IMR-90 (cell line): Measurements from ENCODE around the gene SIPA1L3. TPM values are rescaled to one million over a fixed set of nuclear protein-coding genes. Genes with fewer than 3 reads are reported as not detected.
A peak's percentile ranks its signal among the peaks of the same experiment; 100 is the strongest.

ENCODE experiments used
- ATAC-seq: fragments of 200-7000 bp; cut with Tn5 transposase; 2 replicates; pipeline ENCODE4 v1.9.1; 2020; ENCODE audit warnings: low read depth, mild to moderate bottlenecking, moderate library complexity
- BruUV-seq: library from RNA; stranded (reverse); fragments of 400-500 nt; replicated peaks from 2 replicates; lab custom pipeline; 2021; lab: Mats Ljungman, UMichigan
- CTCF ChIA-PET: fragments of 300-600 bp; formaldehyde crosslinking; extraction: SDS; loops from one replicate; lab custom pipeline; 2021; ENCODE audit warnings: antibody characterized with exemption; lab: Yijun Ruan, JAX
- POLR2A ChIA-PET: fragments of 300-600 bp; sonication (Branson Sonifier 250); formaldehyde crosslinking; loops from one replicate; lab custom pipeline; 2022; ENCODE audit warnings: antibody characterized with exemption; ENCODE audit not compliant: unreplicated experiment; lab: Charles Lee
- DNase-seq: peaks from one replicate; pipeline ENCODE4 v3.0.0; 2013
- H2AFZ ChIP-seq: replicated peaks from 2 replicates; pipeline ENCODE3; 2013; ENCODE audit warnings: low read length, mild to moderate bottlenecking; ENCODE audit not compliant: poor library complexity
- H2AK5ac ChIP-seq: 2 replicates; pipeline ENCODE4 v1.6.1; 2013; ENCODE audit warnings: low read depth, low read length, inconsistent platforms
- H2AK9ac ChIP-seq: replicated peaks from 2 replicates; pipeline ENCODE3; 2013; ENCODE audit warnings: mild to moderate bottlenecking, low read depth, low read length, moderate library complexity; ENCODE audit not compliant: poor library complexity
- H2BK120ac ChIP-seq: 2 replicates; pipeline ENCODE4 v1.6.1; 2013; ENCODE audit warnings: low read depth, low read length, inconsistent platforms
- H2BK15ac ChIP-seq: 3 replicates; pipeline ENCODE4 v1.6.1; 2013; ENCODE audit warnings: low read depth, low read length, inconsistent platforms
- H2BK20ac ChIP-seq: 2 replicates; pipeline ENCODE4 v1.6.1; 2013; ENCODE audit warnings: low read depth, mild to moderate bottlenecking, inconsistent platforms, low read length, moderate library complexity
- H2BK5ac ChIP-seq: 2 replicates; pipeline ENCODE4 v1.6.1; 2013; ENCODE audit warnings: mild to moderate bottlenecking, low read depth, low read length, inconsistent platforms; ENCODE audit not compliant: poor library complexity, severe bottlenecking
- H3K14ac ChIP-seq: replicated peaks from 2 replicates; pipeline ENCODE4 v1.6.1; 2013; ENCODE audit warnings: low read depth, low read length, inconsistent platforms
- H3K18ac ChIP-seq: 2 replicates; pipeline ENCODE4 v1.6.1; 2013; ENCODE audit warnings: low read depth, low read length, control low read depth
- H3K23ac ChIP-seq: 2 replicates; pipeline ENCODE4 v1.6.1; 2013; ENCODE audit warnings: low read depth, low read length, inconsistent platforms
- H3K27ac ChIP-seq: 2 replicates; pipeline ENCODE4 v1.5.1; 2013; ENCODE audit warnings: mild to moderate bottlenecking, control low read depth, low read length; ENCODE audit not compliant: insufficient read depth
- H3K27me3 ChIP-seq: 2 replicates; pipeline ENCODE4 v1.6.1; 2013; ENCODE audit warnings: low read length; ENCODE audit not compliant: control insufficient read depth, insufficient read depth
- H3K36me3 ChIP-seq: 2 replicates; pipeline ENCODE4 v1.6.1; 2013; ENCODE audit warnings: low read length, mixed read lengths; ENCODE audit not compliant: control insufficient read depth, insufficient read depth
- H3K4ac ChIP-seq: 2 replicates; pipeline ENCODE4 v1.6.1; 2013; ENCODE audit warnings: low read depth, low read length, inconsistent platforms
- H3K4me1 ChIP-seq: 2 replicates; pipeline ENCODE4 v1.6.1; 2013; ENCODE audit warnings: low read length, mixed read lengths; ENCODE audit not compliant: control insufficient read depth, insufficient read depth
- H3K4me2 ChIP-seq: 2 replicates; pipeline ENCODE4 v1.6.1; 2013; ENCODE audit warnings: low read depth, mild to moderate bottlenecking, control low read depth, low read length, moderate library complexity
- H3K4me3 ChIP-seq: 2 replicates; pipeline ENCODE4 v1.5.1; 2013; ENCODE audit warnings: low read depth, mild to moderate bottlenecking, control low read depth, low read length, moderate library complexity; ENCODE audit not compliant: insufficient read depth
- H3K56ac ChIP-seq: 2 replicates; pipeline ENCODE4 v1.6.1; 2013; ENCODE audit warnings: low read length, inconsistent platforms; ENCODE audit not compliant: insufficient read depth; ENCODE audit errors: extremely low read depth
- H3K79me1 ChIP-seq, 2 experiments: 2 replicates each; pipeline ENCODE4 v1.6.1; 2013; ENCODE audit warnings: low read length in 2 of 2, inconsistent platforms in 1 of 2, low read depth in 1 of 2
- H3K9ac ChIP-seq: 2 replicates; pipeline ENCODE4 v1.6.1; 2013; ENCODE audit warnings: low read depth, low read length, control low read depth
- H3K9me1 ChIP-seq: 2 replicates; pipeline ENCODE4 v1.6.1; 2013; ENCODE audit warnings: low read length, inconsistent platforms; ENCODE audit not compliant: insufficient read depth
- H3K9me3 ChIP-seq: 2 replicates; pipeline ENCODE4 v1.6.1; 2013; ENCODE audit warnings: low read length; ENCODE audit not compliant: control insufficient read depth, insufficient read depth
- H4K20me1 ChIP-seq: 2 replicates; pipeline ENCODE4 v1.6.1; 2013; ENCODE audit warnings: low read length, inconsistent platforms; ENCODE audit not compliant: insufficient read depth
- H4K5ac ChIP-seq: 2 replicates; pipeline ENCODE4 v1.6.1; 2013; ENCODE audit warnings: mild to moderate bottlenecking, low read depth, low read length, control low read depth
- H4K8ac ChIP-seq, 2 experiments: 2 replicates each; pipeline ENCODE4 v1.6.1; 2013; ENCODE audit warnings: low read depth in 2 of 2, low read length in 2 of 2, control low read depth in 1 of 2, inconsistent platforms in 1 of 2
- H4K91ac ChIP-seq: 2 replicates; pipeline ENCODE4 v1.6.1; 2013; ENCODE audit warnings: low read depth, low read length, inconsistent platforms; ENCODE audit not compliant: insufficient read depth
- ELK1 ChIP-seq: fragments of 150-350 bp; IDR thresholded peaks from 2 replicates; pipeline ENCODE4 v1.6.1; 2016; ENCODE audit warnings: low read depth, mild to moderate bottlenecking, low read length, moderate library complexity, borderline replicate concordance
- POLR2A ChIP-seq: IDR thresholded peaks from 2 replicates; pipeline ENCODE4 v1.6.1; 2012; ENCODE audit warnings: mild to moderate bottlenecking, low read depth, low read length
- RFX5 ChIP-seq: IDR thresholded peaks from 2 replicates; pipeline ENCODE4 v1.8.0; 2012; ENCODE audit warnings: low read depth, mild to moderate bottlenecking, low read length, moderate library complexity
- WGBS, 2 experiments: methylation state at CpG; one replicate each; pipeline versions ENCODE4 v1.1.5 to v1.1.7; 2013; ENCODE audit warnings: missing lambda C conversion rate in 2 of 2; ENCODE audit not compliant: insufficient read length in 1 of 2; ENCODE audit errors: extremely low coverage in 2 of 2; 5-methylcytosine and 5-hydroxymethylcytosine counted together
- dilution Hi-C: fragments of 300-500 bp; cut with HindIII; formaldehyde crosslinking; loops from one replicate; pipeline ENCODE4 v1.14.3; 2018; ENCODE audit warnings: low sequenced_read_pairs; ENCODE audit not compliant: unreplicated experiment
- in situ Hi-C: fragments of 300-500 bp; cut with MboI; formaldehyde crosslinking; loops from 3 replicates; pipeline ENCODE4 v1.14.3; 2019; ENCODE audit warnings: low sequenced_read_pairs, inconsistent platforms, mixed read lengths
- intact Hi-C: fragments of 100-400 bp; cut with micrococcal nuclease; formaldehyde crosslinking; loops from 2 replicates; pipeline ENCODE4 v1.10.0; 2022
- polyA plus RNA-seq, 3 experiments: library from polyadenylated mRNA; depleted of rRNA; stranded (reverse); fragments of >200 nt; gene quantifications; 2 replicates each; pipeline ENCODE4 v1.2.3, GENCODE V29; 2012; ENCODE audit warnings: low replicate concordance in 1 of 3
- total RNA-seq: library from RNA; depleted of rRNA; stranded (reverse); fragments of >200 nt; gene quantifications from 2 replicates; pipeline ENCODE4 v1.2.3, GENCODE V29; 2012

SIPA1L3 gene
- total and polyA plus RNA-seq, 2 of the 4 experiments (the other 2 are of a cell fraction), result 4.1 to 9.4 TPM

DNA sequence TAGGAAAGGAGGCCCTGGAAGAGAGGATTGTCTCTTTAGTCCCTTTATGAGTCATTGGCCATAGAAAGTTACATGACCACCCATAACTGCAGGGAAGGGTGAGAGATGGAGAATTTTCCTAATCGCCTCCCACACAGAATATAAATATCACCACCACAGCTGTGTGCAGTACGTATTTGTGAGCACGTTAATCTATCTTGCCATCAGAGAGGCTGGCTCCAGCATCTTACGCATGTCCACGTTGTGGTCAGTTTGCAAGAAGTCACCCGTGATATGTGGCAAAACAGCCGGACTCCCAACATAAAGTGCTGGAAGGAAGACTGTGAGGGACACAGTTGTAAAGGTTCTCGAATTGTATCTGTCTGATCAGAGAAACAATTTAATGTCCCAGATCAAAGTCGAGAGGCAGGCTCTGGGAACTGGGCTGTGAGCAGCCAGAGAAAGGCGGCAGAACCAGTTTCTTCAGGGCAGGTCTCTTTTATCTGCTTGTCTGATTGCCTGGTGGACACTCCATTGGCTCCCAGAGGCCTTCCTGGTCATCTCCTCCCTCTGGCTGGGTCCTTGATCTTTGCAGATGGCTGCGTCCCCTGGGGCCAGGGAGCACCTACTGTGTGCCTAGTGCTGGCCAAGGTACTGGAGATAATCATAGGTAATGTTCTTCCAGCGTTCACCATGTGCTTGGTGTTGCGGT lies 74.9 kb downstream of the SIPA1L3 start (continued):
- TF ChIP-seq ELK1, result no peak

GRCh38 chr19:37982655-37983054 lies 75.6 kb downstream of the SIPA1L3 start:
- Histone ChIP-seq H2BK120ac (peak overlapping the region; percentile 94), H3K9ac (no peak overlapping the region), H3K27me3 (no peaks in the 10 kb centered on the region), H4K91ac (peak overlapping the region; percentile 60; the same call in 1 of the 2 replicates), H3K36me3 (no peaks in the 10 kb centered on the region), H3K79me1 (peaks cover 59 to 96% of the 10 kb centered on the region in 2 experiments), H4K5ac (no peak overlapping the region), H3K4me1 (peaks cover 29% of the 10 kb centered on the region), H3K18ac (no peak overlapping the region), H3K9me1 (peaks cover 43% of the 10 kb centered on the region), H3K4me3 (no peak overlapping the region), H3K23ac (0 out of 2 replicates have a peak overlapping the region, but pooled peaks have one; percentile 60), H3K9me3 (no peaks in the 10 kb centered on the region), H2AK9ac (peak overlapping the region; percentile 17), H4K20me1 (no peaks in the 10 kb centered on the region), H2BK5ac (peak overlapping the region; percentile 83), H3K4ac (peak overlapping the region; percentile 64), H2AK5ac (peak overlapping the region; percentile 91; the same call in 1 of the 2 replicates), H3K27ac (no peak overlapping the region), H4K8ac (peak overlapping the region in 1 of 2 experiments; percentile 83; a peak in 2 of 4 replicates), H3K4me2 (no peak overlapping the region), H2BK15ac (peak overlapping the region; percentile 72; the same call in 1 of the 3 replicates), H3K14ac (peak overlapping the region; percentile 69), H3K56ac (no peak overlapping the region), H2AFZ (no peak overlapping the region), H2BK20ac (peak overlapping the region; percentile 87; the same call in 1 of the 2 replicates)
- POLR2A ChIA-PET, result no interaction called here
- no CpG with 5 or more reads among the region's 5 CpGs for WGBS, 2 experiments
- in situ Hi-C loops, result no loop called here
- dilution Hi-C loops, result no loop called here
- TF ChIP-seq POLR2A, result peak; percentile 55
- TF ChIP-seq RFX5, result no peak
- no peak for ATAC-seq
- intact Hi-C loops, result no loop called here
- no peak for DNase-seq
- BruUV-seq, result no TSS peak
- CTCF ChIA-PET, result interaction anchor here (0.9 kb wide), 1 partner anchor 21 kb away, joined by 3 read pairs; no protein-coding TSS in a partner anchor
